ENCODE data around the gene FGG. TPM values are rescaled to one million over a fixed set of nuclear protein-coding genes. Genes with fewer than 3 reads are reported as not detected.

Gene FGG
- total RNA-seq (2014; rRNA removed; shearing (Covaris generic)) (not detected in 2 replicates), total RNA-seq (2022) (not detected in 2 replicates), Bru-seq, nascent RNA (not detected), BruChase-seq, experiment 1, labeled RNA remaining after a 6-hour chase (not detected), BruChase-seq, experiment 2, labeled RNA remaining after a 2-hour chase (not detected)
- long read RNA-seq: 0 reads

GRCh38 chr4:154612472-154613414 lies at the start of gene FGG:
Gene FGG, minus strand, starts transcription at chr4:154612656. Its CDS starts 47 bp downstream, at chr4:154612609.
- Histone ChIP-seq H2AFZ (ENCODE audit: low read length) (no peak within 1 kb of the TSS), H3K36me3 (ENCODE audit: insufficient read depth, low read length) (no peaks in the 10 kb centered on the region), H3K4me1 (ENCODE audit: insufficient read depth, low read length, poor library complexity, severe bottlenecking) (peaks cover 9% of the 10 kb centered on the region), H3K27ac (ENCODE audit: low read depth, low read length, poor library complexity, severe bottlenecking) (no peak within 1 kb of the TSS), H3K9me2 (ENCODE audit: insufficient read depth, low read length) (no peaks in the 10 kb centered on the region), H3K79me2 (ENCODE audit: insufficient read depth, low read depth, low read length) (no peaks in the 10 kb centered on the region), H4K20me1 (ENCODE audit: insufficient read depth, low read length) (no peaks in the 10 kb centered on the region), H3K4me3 (ENCODE audit: low read depth, low read length, poor library complexity, severe bottlenecking) (no peak within 1 kb of the TSS), H3K4me2 (ENCODE audit: low read length) (no peak within 1 kb of the TSS), H3K9me3 (ENCODE audit: low read length) (no peaks in the 10 kb centered on the region)
- no peak for DNase-seq (ENCODE audit: low spot score)
- intact Hi-C loops (cut with micrococcal nuclease; ENCODE audit: unreplicated experiment): no loop called here
- no TSS peak for BruUV-seq (replicated peaks)
- TF ChIP-seq, protein P1, sequence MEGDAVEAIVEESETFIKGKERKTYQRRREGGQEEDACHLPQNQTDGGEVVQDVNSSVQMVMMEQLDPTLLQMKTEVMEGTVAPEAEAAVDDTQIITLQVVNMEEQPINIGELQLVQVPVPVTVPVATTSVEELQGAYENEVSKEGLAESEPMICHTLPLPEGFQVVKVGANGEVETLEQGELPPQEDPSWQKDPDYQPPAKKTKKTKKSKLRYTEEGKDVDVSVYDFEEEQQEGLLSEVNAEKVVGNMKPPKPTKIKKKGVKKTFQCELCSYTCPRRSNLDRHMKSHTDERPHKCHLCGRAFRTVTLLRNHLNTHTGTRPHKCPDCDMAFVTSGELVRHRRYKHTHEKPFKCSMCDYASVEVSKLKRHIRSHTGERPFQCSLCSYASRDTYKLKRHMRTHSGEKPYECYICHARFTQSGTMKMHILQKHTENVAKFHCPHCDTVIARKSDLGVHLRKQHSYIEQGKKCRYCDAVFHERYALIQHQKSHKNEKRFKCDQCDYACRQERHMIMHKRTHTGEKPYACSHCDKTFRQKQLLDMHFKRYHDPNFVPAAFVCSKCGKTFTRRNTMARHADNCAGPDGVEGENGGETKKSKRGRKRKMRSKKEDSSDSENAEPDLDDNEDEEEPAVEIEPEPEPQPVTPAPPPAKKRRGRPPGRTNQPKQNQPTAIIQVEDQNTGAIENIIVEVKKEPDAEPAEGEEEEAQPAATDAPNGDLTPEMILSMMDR (conservative IDR thresholded peaks at IDR 0.05; ENCODE audit: low read length): no peak
- TF ChIP-seq EZH2phosphoT487 (IDR thresholded peaks at IDR 0.05; ENCODE audit: borderline replicate concordance, low read depth, low read length): no peak
- ChIA-PET POLR2A (interaction anchor here (0.9 to 2.4 kb wide), 2 partner anchors 18 to 25 kb away, joined by 3 to 7 read pairs; no protein-coding TSS in a partner anchor), CTCF (ENCODE audit: unreplicated experiment) (no interaction called here)

GRCh38 chr4:154660052-154660451 lies 47.6 kb upstream of the FGG start:
- Histone ChIP-seq H2AFZ (ENCODE audit: low read length) (no peak overlapping the region), H3K36me3 (ENCODE audit: insufficient read depth, low read length) (no peaks in the 10 kb centered on the region), H3K4me2 (ENCODE audit: low read length) (no peak overlapping the region), H3K9me3 (ENCODE audit: low read length) (no peaks in the 10 kb centered on the region), H3K4me3 (ENCODE audit: low read depth, low read length, poor library complexity, severe bottlenecking) (no peak overlapping the region), H3K9me2 (ENCODE audit: insufficient read depth, low read length) (no peaks in the 10 kb centered on the region), H3K27ac (ENCODE audit: low read depth, low read length, poor library complexity, severe bottlenecking) (no peak overlapping the region), H4K20me1 (ENCODE audit: insufficient read depth, low read length) (no peaks in the 10 kb centered on the region), H3K79me2 (ENCODE audit: insufficient read depth, low read depth, low read length) (no peaks in the 10 kb centered on the region), H3K4me1 (ENCODE audit: insufficient read depth, low read length, poor library complexity, severe bottlenecking) (no peaks in the 10 kb centered on the region)
- TF ChIP-seq, protein P1 (conservative IDR thresholded peaks at IDR 0.05; ENCODE audit: low read length): no peak
- no peak for TF ChIP-seq EZH2phosphoT487 (IDR thresholded peaks at IDR 0.05; ENCODE audit: borderline replicate concordance, low read depth, low read length)
- intact Hi-C loops (cut with micrococcal nuclease; ENCODE audit: unreplicated experiment): no loop called here
- DNase-seq (ENCODE audit: low spot score): no peak
- ChIA-PET POLR2A (interaction anchor here (0.7 kb wide), 1 partner anchor 27 kb away, joined by 3 read pairs; no protein-coding TSS in a partner anchor), CTCF (ENCODE audit: unreplicated experiment) (no interaction called here)
- BruUV-seq (replicated peaks): no TSS peak

Data from OCI-LY7 (cell line).